Neural crest cell (in vitro differentiated cells): Measurements from ENCODE around the gene TSEN54. TPM values are rescaled to one million over a fixed set of nuclear protein-coding genes. Genes with fewer than 3 reads are reported as not detected.

Experiments used
- DNase-seq: peaks from one replicate; pipeline ENCODE4 v3.0.0; 2021; ENCODE audit warnings: low read depth, mixed read lengths, low spot score
- H3K27ac Mint-ChIP-seq: one replicate; pipeline ENCODE4 v1.8.0; 2021; ENCODE audit warnings: mild to moderate bottlenecking, mixed read lengths; ENCODE audit not compliant: unreplicated experiment
- H3K27me3 Mint-ChIP-seq: 2 replicates; pipeline ENCODE4 v1.8.0; 2021; ENCODE audit warnings: low read depth, mild to moderate bottlenecking, mixed read lengths
- H3K36me3 Mint-ChIP-seq: 2 replicates; pipeline ENCODE4 v1.8.0; 2021; ENCODE audit warnings: low read depth, mild to moderate bottlenecking, mixed read lengths
- H3K4me1 Mint-ChIP-seq: 2 replicates; pipeline ENCODE4 v1.8.0; 2021; ENCODE audit warnings: mixed read lengths
- H3K4me3 Mint-ChIP-seq: one replicate; pipeline ENCODE4 v1.8.0; 2021; ENCODE audit warnings: mild to moderate bottlenecking, mixed read lengths
- H3K9me3 Mint-ChIP-seq: 2 replicates; pipeline ENCODE4 v1.8.0; 2021; ENCODE audit warnings: mixed read lengths
- total RNA-seq: library from RNA; stranded (reverse); gene quantifications from 2 replicates; pipeline ENCODE4 v1.2.1, GENCODE V29; 2021
- TF ChIP-seq, protein P1 (sequence below): fragments of 200-600 bp; sonication (generic); conservative IDR thresholded peaks from 2 replicates; pipeline ENCODE4 v1.5.0; 2021; ENCODE audit warnings: antibody characterized with exemption, mild to moderate bottlenecking

The TSEN54 gene
- total RNA-seq, 1 donor from 2014 or later: 48.1 TPM

DNA sequence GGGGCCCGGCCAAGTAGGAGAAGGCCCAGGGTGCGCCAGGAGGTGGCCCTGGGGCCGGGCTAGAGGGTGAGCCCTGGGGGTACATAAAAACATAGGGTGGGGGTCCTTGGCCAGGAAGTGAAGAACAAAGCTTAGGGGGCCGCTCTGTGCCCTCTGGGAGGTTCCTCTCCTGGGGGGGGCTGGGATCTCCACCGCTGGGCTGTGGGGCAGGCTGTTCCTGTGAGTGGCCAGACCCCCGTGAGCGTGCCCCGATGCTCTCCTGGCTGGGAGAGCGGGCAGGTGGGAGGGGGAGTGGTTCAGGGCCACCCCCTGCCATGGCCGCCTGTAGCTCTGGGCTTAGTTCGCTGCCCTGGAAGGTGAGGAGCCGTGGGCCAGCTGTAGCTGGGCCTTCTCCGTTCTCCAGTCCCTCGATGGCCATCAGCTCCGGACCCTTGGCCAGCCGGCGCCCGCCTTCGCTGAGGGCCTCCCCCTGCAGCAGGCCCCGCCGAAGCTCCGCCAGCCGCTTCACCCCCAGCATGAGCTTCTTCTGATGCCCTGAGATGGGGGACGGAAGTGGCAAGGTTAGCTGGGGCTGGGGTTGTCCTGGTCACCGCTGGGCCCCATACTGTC is 13.5 kb upstream of the TSEN54 start:
- H3K36me3 Mint-ChIP-seq: peaks cover 3% of the 10 kb centered on the region
- peaks cover 6% of the 10 kb centered on the region for H3K4me1 Mint-ChIP-seq
- no peak overlapping the region for H3K27ac Mint-ChIP-seq
- TF ChIP-seq, protein P1, sequence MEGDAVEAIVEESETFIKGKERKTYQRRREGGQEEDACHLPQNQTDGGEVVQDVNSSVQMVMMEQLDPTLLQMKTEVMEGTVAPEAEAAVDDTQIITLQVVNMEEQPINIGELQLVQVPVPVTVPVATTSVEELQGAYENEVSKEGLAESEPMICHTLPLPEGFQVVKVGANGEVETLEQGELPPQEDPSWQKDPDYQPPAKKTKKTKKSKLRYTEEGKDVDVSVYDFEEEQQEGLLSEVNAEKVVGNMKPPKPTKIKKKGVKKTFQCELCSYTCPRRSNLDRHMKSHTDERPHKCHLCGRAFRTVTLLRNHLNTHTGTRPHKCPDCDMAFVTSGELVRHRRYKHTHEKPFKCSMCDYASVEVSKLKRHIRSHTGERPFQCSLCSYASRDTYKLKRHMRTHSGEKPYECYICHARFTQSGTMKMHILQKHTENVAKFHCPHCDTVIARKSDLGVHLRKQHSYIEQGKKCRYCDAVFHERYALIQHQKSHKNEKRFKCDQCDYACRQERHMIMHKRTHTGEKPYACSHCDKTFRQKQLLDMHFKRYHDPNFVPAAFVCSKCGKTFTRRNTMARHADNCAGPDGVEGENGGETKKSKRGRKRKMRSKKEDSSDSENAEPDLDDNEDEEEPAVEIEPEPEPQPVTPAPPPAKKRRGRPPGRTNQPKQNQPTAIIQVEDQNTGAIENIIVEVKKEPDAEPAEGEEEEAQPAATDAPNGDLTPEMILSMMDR: no peak
- no peaks in the 10 kb centered on the region for H3K27me3 Mint-ChIP-seq
- no peak overlapping the region for H3K4me3 Mint-ChIP-seq
- DNase-seq: no peak
- no peaks in the 10 kb centered on the region for H3K9me3 Mint-ChIP-seq

DNA sequence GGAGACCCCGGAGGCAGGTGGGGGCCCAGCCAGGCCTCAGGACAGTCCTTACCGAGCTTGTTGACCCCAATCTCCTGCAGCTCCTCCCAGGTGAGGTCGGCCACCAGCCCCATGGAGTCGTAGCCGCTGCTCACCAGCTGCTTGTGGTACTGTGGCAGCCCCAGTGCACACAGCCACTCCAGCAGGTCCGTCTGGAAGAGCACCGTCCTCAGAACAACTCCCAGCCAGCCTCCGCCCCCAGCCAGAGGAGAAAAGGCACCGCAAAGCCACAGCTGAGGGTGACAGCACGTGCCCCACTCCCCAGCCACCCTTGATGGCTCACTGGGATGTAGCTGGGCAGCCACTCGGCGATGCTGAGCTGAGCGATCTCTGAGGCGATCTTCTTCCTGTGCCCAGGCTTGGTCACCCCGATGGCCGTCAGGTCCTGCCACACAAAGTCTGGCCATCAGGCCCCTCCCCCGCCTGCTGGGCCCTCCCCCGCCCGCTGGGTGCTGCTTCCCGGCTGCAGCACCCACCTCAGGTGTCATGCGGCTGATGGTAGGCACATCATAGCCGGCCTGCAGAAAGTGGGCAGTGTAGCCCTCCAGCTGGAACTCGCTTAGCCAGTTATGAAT is 12.9 kb upstream of the TSEN54 start:
- Mint-ChIP-seq H3K4me1 (peaks cover 10% of the 10 kb centered on the region), H3K36me3 (peaks cover 3% of the 10 kb centered on the region), H3K27me3 (no peaks in the 10 kb centered on the region), H3K9me3 (no peaks in the 10 kb centered on the region), H3K27ac (no peak overlapping the region), H3K4me3 (no peak overlapping the region)
- TF ChIP-seq, protein P1: no peak
- DNase-seq: no peak

DNA sequence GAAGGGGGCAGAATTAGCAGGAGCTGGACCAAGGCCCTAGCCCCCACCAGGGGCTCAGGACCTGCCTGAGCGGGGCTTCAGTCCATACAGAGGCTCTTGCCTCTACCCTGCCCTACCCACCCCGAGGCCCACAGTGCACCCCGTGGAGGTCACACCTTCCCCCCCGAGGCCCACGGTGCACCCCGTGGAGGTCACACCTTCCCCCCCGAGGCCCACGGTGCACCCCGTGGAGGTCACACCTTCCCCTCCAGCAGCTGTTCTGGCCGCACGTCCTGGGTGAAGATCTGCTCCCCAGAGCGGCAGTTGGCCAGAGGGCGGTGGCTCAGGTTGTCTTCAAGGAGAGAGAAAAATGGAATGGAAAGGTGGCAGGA is 12.4 kb upstream of the TSEN54 start:
- no peak for DNase-seq

DNA sequence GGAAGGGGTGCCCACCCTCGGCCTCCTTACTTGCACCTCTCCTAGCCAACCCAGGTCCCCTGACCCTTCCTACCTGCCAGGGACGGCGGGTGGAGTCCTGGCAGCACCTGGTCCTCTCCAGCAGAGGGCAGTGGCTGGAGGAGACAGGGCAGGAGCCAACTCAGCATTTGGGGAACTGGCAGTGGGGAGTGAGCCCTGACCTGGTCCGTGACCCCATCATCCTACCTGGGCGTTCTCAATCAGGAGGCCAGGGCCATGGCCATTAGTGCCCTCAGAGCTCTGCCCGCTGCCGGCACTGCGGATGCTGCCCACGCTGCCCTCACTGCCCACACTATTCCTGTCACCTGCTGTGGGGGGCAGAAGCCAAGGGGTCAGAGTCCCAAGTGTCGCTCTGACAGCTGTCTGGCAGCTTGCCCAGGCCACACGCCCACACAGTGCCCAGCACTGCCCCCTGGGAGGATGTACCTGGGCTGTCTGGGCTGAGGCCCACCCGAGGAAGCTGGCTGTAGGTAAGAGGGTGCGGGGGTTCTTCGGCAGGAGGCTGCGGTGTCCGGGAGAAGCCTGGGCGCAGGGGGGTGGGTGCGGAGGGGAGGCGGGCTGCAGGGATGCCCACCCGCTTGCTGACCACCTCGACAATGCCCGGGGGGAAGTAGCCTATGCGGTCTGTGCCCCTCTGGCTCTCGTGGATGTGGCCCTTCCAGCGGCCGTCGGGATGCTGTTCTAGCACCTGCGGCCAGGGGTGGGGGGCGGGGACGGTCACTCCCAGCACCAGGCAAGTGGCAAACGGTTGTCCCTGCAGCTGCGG is 11.8 kb upstream of the TSEN54 start:
- DNase-seq: no peak
- Mint-ChIP-seq H3K9me3 (no peaks in the 10 kb centered on the region), H3K4me1 (peaks cover 20% of the 10 kb centered on the region), H3K36me3 (peaks cover 3% of the 10 kb centered on the region), H3K4me3 (no peak overlapping the region), H3K27ac (no peak overlapping the region), H3K27me3 (no peaks in the 10 kb centered on the region)
- TF ChIP-seq, protein P1: peak; percentile 58

More for the DNA sequence above, 12.4 kb upstream of the TSEN54 start:
- H3K4me1 Mint-ChIP-seq: peaks cover 16% of the 10 kb centered on the region
- H3K27me3 Mint-ChIP-seq: no peaks in the 10 kb centered on the region
- no peak overlapping the region for H3K4me3 Mint-ChIP-seq
- no peaks in the 10 kb centered on the region for H3K9me3 Mint-ChIP-seq
- peaks cover 3% of the 10 kb centered on the region for H3K36me3 Mint-ChIP-seq
- H3K27ac Mint-ChIP-seq: no peak overlapping the region
- TF ChIP-seq, protein P1: no peak

DNA sequence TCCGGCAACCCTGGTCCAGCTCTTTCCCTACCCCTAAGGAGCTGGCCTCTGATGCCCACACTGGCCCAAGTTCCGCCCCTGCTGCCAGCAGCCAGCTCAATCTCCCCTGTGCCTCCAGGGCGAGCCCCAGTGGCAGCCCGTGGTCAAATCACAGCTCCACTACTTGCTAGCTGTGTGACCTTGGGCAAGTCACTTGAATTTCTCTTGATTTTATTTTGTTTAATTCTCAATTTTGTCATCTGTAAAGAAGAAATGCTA is 11.2 kb upstream of the TSEN54 start:
- Mint-ChIP-seq H3K27ac (no peak overlapping the region), H3K27me3 (no peaks in the 10 kb centered on the region), H3K4me3 (peak overlapping the region; percentile 70), H3K36me3 (peaks cover 3% of the 10 kb centered on the region), H3K4me1 (peaks cover 23% of the 10 kb centered on the region), H3K9me3 (no peaks in the 10 kb centered on the region)
- DNase-seq: no peak
- TF ChIP-seq, protein P1: no peak
